C1 segment of cervical spinal cord (tissue), 14 donors: ENCODE results near the gene RPL18A.
A peak's percentile ranks its signal among the peaks of the same experiment; 100 is the strongest.
"Not testable (repeated sequence)": the region's sequence is repeated elsewhere in the genome, so short reads cannot be mapped to it uniquely, and the experiment has no call there.

ENCODE experiments used
- DNase-seq, 14 donors: peaks; one replicate each; lab custom pipeline; 2025; lab: John Stamatoyannopoulos, UW

Gene RPL18A

GRCh38 chr19:17866312-17866963 lies 6.7 kb downstream of the RPL18A start:
- no peak for DNase-seq

- DNase-seq: no peak
Observed at GRCh38 chr19:17866964-17867486, 7.3 kb downstream of the RPL18A start.

- no peak for DNase-seq
Observed at GRCh38 chr19:17868669-17869068, 9.0 kb downstream of the RPL18A start.

- no peak for DNase-seq
Observed at GRCh38 chr19:17869114-17869608, 9.5 kb downstream of the RPL18A start.

GRCh38 chr19:17871032-17871877 lies 11.5 kb downstream of the RPL18A start:
- no peak for DNase-seq

GRCh38 chr19:17871878-17872250 lies 12.2 kb downstream of the RPL18A start, which contains the start of gene SLC5A5:
SLC5A5 (plus strand) TSS chr19:17871945; CDS start chr19:17872320, 375 bp downstream.
- DNase-seq: no peak

GRCh38 chr19:17872251-17873001 lies 12.7 kb downstream of the RPL18A start:
- no peak for DNase-seq

GRCh38 chr19:17873786-17874757 lies 14.4 kb downstream of the RPL18A start:
- peak in 1 of 14 donors; percentile 41 for DNase-seq

GRCh38 chr19:17874758-17875135 lies 15.0 kb downstream of the RPL18A start:
- DNase-seq: no peak

GRCh38 chr19:17877696-17878095 lies 18.0 kb downstream of the RPL18A start:
- DNase-seq: no peak

GRCh38 chr19:17879466-17879865 lies 19.8 kb downstream of the RPL18A start:
- DNase-seq: no peak

GRCh38 chr19:17881701-17882100 lies 22.0 kb downstream of the RPL18A start:
- peak in 2 of 14 donors; percentile 37 to 85 for DNase-seq

GRCh38 chr19:17883627-17884410 lies 24.1 kb downstream of the RPL18A start:
- DNase-seq: no peak

GRCh38 chr19:17886515-17886914 lies 26.8 kb downstream of the RPL18A start:
- DNase-seq: no peak

- DNase-seq: not testable (repeated sequence)
Observed at GRCh38 chr19:17887221-17887620, 27.5 kb downstream of the RPL18A start.

GRCh38 chr19:17888260-17888659 lies 28.6 kb downstream of the RPL18A start:
- no peak for DNase-seq

GRCh38 chr19:17889609-17890214 lies 30.0 kb downstream of the RPL18A start:
- DNase-seq: no peak

- no peak for DNase-seq
Observed at GRCh38 chr19:17893766-17894165, 34.1 kb downstream of the RPL18A start.

GRCh38 chr19:17902701-17903100 lies 43.0 kb downstream of the RPL18A start:
- no peak for DNase-seq
